C4-2B (cell line): ENCODE data around the gene CEP57L1.

Experiments
- H3K27ac ChIP-seq: fragments of 450-650 bp; 2 replicates; pipeline ENCODE4 v1.5.1; 2017
- CTCF ChIP-seq: fragments of 450-650 bp; conservative IDR thresholded peaks from 2 replicates; pipeline ENCODE4 v1.5.1; 2017; ENCODE audit warnings: mild to moderate bottlenecking
- ZFX ChIP-seq: fragments of 450-650 bp; IDR thresholded peaks from 2 replicates; pipeline ENCODE4 v1.6.1; 2017

CEP57L1 gene

GRCh38 chr6:109212683-109213082 is 117.4 kb downstream of the CEP57L1 start:
- TF ChIP-seq ZFX (no peak), CTCF (no peak)
- H3K27ac ChIP-seq = no peak overlapping the region
